ENCODE results near the gene CATSPER1.

The CATSPER1 gene

GRCh38 chr11:66061268-66061667, 35.0 kb upstream of the CATSPER1 start:
- no peaks in the 10 kb centered on the region for H3K27me3 ChIP-seq (replicated peaks; ENCODE audit: insufficient read depth, low read length)
- peaks cover 60% of the 10 kb centered on the region for H3F3A ChIP-seq (ENCODE audit: insufficient read depth, low read length)
- H4K20me1 ChIP-seq (ENCODE audit: insufficient read depth, low read length): peaks cover 20% of the 10 kb centered on the region
- no peak for DNase-seq
- no peak overlapping the region for H3K27ac ChIP-seq (ENCODE audit: low read length)
- H3K9ac ChIP-seq (ENCODE audit: low read length): no peak overlapping the region
- peaks cover 19% of the 10 kb centered on the region for H3K36me3 ChIP-seq (replicated peaks; ENCODE audit: insufficient read depth, low read length)
- no peak for TF ChIP-seq EZH2 (optimal IDR thresholded peaks at IDR 0.05; ENCODE audit: low read depth, low read length)
- no peak for TF ChIP-seq CTCF (IDR thresholded peaks at IDR 0.05; ENCODE audit: low read length)
- no peak for TF ChIP-seq EZH2phosphoT487 (IDR thresholded peaks at IDR 0.05; ENCODE audit: low read length)
- H3K79me2 ChIP-seq (ENCODE audit: low read length): peaks cover 95% of the 10 kb centered on the region
- H3K4me2 ChIP-seq (ENCODE audit: low read depth, low read length): no peak overlapping the region
- peaks cover 44% of the 10 kb centered on the region for H3K4me1 ChIP-seq (ENCODE audit: low read length)
- H3K9me2 ChIP-seq (replicated peaks; ENCODE audit: insufficient read depth, low read length): no peaks in the 10 kb centered on the region
- H3K4me3 ChIP-seq (ENCODE audit: low read length): no peak overlapping the region
- no peak overlapping the region for H2AFZ ChIP-seq (ENCODE audit: low read length)
- no peaks in the 10 kb centered on the region for H3K9me3 ChIP-seq (replicated peaks; ENCODE audit: insufficient read depth, low read length)

- no peak overlapping the region for H3K27ac ChIP-seq (ENCODE audit: low read length)
- no peaks in the 10 kb centered on the region for H3K9me3 ChIP-seq (replicated peaks; ENCODE audit: insufficient read depth, low read length)
- no peak for TF ChIP-seq EZH2 (optimal IDR thresholded peaks at IDR 0.05; ENCODE audit: low read depth, low read length)
- no peak for TF ChIP-seq EZH2phosphoT487 (IDR thresholded peaks at IDR 0.05; ENCODE audit: low read length)
- no peak for TF ChIP-seq CTCF (IDR thresholded peaks at IDR 0.05; ENCODE audit: low read length)
- no peak overlapping the region for H3K9ac ChIP-seq (ENCODE audit: low read length)
- H3K4me3 ChIP-seq (ENCODE audit: low read length): no peak overlapping the region
- peaks cover 41% of the 10 kb centered on the region for H3K4me1 ChIP-seq (ENCODE audit: low read length)
- no peaks in the 10 kb centered on the region for H3K27me3 ChIP-seq (replicated peaks; ENCODE audit: insufficient read depth, low read length)
- H3K9me2 ChIP-seq (replicated peaks; ENCODE audit: insufficient read depth, low read length): no peaks in the 10 kb centered on the region
- peaks cover 24% of the 10 kb centered on the region for H3K36me3 ChIP-seq (replicated peaks; ENCODE audit: insufficient read depth, low read length)
- H3K79me2 ChIP-seq (ENCODE audit: low read length): peaks cover 97% of the 10 kb centered on the region
- H2AFZ ChIP-seq (ENCODE audit: low read length): no peak overlapping the region
- no peak for DNase-seq
- H3F3A ChIP-seq (ENCODE audit: insufficient read depth, low read length): peaks cover 49% of the 10 kb centered on the region
- peaks cover 20% of the 10 kb centered on the region for H4K20me1 ChIP-seq (ENCODE audit: insufficient read depth, low read length)
- H3K4me2 ChIP-seq (ENCODE audit: low read depth, low read length): no peak overlapping the region
Measured at GRCh38 chr11:66059966-66060680, 33.8 kb upstream of the CATSPER1 start.

- H3K36me3 ChIP-seq (replicated peaks; ENCODE audit: insufficient read depth, low read length): peaks cover 17% of the 10 kb centered on the region
- H3K4me3 ChIP-seq (ENCODE audit: low read length): no peak overlapping the region
- H3K27me3 ChIP-seq (replicated peaks; ENCODE audit: insufficient read depth, low read length): no peaks in the 10 kb centered on the region
- no peak overlapping the region for H2AFZ ChIP-seq (ENCODE audit: low read length)
- H3K9me3 ChIP-seq (replicated peaks; ENCODE audit: insufficient read depth, low read length): no peaks in the 10 kb centered on the region
- H3K9me2 ChIP-seq (replicated peaks; ENCODE audit: insufficient read depth, low read length): no peaks in the 10 kb centered on the region
- H3K4me1 ChIP-seq (ENCODE audit: low read length): peaks cover 21% of the 10 kb centered on the region
- peaks cover 36% of the 10 kb centered on the region for H3F3A ChIP-seq (ENCODE audit: insufficient read depth, low read length)
- H3K79me2 ChIP-seq (ENCODE audit: low read length): peaks cover 89% of the 10 kb centered on the region
- H3K4me2 ChIP-seq (ENCODE audit: low read depth, low read length): no peak overlapping the region
- H3K9ac ChIP-seq (ENCODE audit: low read length): no peak overlapping the region
- TF ChIP-seq CTCF (IDR thresholded peaks at IDR 0.05; ENCODE audit: low read length): no peak
- TF ChIP-seq EZH2phosphoT487 (IDR thresholded peaks at IDR 0.05; ENCODE audit: low read length): no peak
- no peak for TF ChIP-seq EZH2 (optimal IDR thresholded peaks at IDR 0.05; ENCODE audit: low read depth, low read length)
- DNase-seq: no peak
- 0 out of 2 replicates have a peak, but pooled peaks cover 13% of the 10 kb centered on the region for H4K20me1 ChIP-seq (ENCODE audit: insufficient read depth, low read length)
- H3K27ac ChIP-seq (ENCODE audit: low read length): no peak overlapping the region
Measured at GRCh38 chr11:66056501-66056900, 30.2 kb upstream of the CATSPER1 start.
